Suppressor macrophage treated with lipopolysaccharide for 1 hour (primary cell): ENCODE results near the gene TACC2.
A peak's percentile ranks its signal among the peaks of the same experiment; 100 is the strongest.

Experiments
- DNase-seq, 3 donors: peaks; one replicate each; pipeline ENCODE4 v3.0.0-alpha.2; 2020 to 2022

Gene TACC2

GRCh38 chr10:122124808-122125207, 135.8 kb downstream of the TACC2 start:
- DNase-seq, result no peak

DNA sequence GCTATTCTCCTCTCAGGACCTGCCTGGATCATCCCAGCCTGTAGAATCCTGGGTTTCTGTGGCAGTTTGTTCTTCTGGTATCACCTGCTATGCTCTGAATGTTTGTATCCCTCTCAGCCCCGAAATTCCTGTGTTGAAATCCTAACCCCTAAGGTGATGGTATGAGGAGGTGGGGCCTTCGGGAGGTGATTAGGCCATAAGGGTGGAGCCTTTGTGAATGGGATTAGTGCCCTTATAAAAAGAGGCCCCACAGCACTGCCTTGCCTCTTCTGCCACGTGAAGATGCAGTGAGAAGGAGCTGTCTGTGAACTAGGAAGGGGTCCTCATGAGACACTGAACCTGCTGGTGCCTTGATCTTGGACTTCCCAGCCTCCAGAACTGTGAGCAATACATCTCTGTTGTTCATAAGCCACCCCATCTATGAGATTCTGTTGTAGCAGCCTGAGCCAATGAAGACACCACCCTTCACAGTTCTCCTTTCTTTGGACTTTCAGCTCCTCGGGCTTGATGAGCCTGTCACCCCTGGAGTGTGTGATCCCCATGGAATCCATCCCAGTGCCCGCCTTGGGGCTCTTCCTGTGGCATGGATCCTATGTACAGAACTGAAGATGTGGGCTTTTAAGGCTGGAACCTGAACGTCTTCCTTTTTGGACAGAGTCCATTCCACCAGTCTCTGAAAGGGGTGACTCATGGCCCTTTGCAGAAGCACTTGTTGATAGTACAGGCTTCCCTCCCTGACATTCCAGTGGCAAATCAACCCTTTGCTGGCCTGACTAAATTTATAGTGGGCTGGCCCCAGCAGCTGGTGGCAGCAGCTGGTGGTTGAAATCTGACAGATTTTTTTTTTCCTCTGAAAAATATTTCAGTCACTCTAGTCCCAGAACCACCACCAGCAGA, 138.0 kb downstream of the TACC2 start:
- DNase-seq, result no peak

GRCh38 chr10:122127943-122128342, 139.0 kb downstream of the TACC2 start:
- no peak for DNase-seq

GRCh38 chr10:122128357-122128756, 139.4 kb downstream of the TACC2 start:
- no peak for DNase-seq

- DNase-seq, result no peak
Measured at GRCh38 chr10:122130474-122131110, 141.6 kb downstream of the TACC2 start.

GRCh38 chr10:122132331-122132755, 143.4 kb downstream of the TACC2 start:
- no peak for DNase-seq

DNA sequence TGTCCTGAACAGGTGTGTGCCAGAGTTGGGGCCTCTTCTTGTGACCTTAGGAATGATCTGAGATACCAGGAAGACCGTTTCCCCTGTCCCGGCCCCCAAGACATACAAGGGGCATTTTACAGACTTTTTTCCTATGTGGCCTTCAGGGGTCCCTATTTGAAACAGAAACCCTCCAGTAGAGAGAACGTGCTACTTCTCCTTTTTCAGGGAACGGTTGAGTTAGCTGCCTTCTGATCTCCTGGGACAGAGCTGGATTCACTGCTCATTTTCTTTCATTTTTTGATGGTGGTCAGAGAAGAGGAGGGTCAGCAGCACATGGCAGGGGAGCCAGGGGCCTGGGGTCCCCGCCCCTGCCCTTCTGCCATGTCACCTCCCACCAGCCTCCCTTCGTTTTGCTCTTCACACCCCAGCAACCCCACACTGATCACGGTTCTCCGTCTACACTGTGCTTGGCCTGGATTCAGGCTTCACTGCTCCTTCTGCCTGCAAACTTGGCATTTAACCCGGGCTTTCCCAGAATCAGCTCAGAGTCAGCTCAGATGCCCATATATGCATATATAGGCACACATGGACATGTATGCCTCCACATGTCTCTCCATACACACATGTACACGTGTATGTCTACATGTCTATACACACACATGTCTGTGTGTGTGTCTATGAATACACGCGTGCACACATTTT, 144.1 kb downstream of the TACC2 start:
- no peak for DNase-seq

DNA sequence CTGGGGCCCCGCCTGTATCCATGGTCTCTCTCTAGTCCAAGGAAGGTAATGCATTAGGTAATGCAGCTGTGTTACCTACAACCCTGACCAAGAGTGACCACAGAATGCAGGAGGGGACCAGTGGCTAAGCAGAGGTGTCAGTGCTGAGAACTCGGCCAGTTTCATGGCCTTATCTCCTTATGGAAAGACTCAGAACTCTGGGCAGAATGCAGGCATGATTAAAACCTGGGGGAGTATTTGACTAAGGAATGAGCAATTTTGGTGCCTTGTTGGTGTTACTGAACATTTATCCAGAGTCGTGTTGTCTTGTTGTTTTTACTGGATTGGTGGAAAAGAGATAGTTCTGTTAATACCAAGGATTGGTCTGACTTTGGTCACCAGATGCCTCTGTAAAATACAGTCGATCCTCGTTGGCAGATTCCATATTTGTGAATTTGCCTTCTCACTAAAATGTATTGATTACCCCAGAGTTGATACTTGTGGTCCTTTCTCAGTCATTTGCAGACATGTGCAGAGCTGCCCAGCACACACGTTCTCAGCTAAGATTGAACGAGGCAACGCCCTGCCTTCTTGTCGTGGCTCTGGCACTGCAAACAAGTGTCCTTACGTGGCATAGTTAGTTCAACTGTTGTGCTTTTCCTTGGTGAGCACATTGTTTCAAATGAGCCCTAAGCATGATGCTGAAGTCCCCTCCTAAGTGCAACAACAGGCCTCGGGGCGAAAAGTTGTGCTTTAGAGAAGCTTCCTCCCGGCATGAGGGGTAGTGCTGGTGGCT, 146.5 kb downstream of the TACC2 start:
- no peak for DNase-seq

DNA sequence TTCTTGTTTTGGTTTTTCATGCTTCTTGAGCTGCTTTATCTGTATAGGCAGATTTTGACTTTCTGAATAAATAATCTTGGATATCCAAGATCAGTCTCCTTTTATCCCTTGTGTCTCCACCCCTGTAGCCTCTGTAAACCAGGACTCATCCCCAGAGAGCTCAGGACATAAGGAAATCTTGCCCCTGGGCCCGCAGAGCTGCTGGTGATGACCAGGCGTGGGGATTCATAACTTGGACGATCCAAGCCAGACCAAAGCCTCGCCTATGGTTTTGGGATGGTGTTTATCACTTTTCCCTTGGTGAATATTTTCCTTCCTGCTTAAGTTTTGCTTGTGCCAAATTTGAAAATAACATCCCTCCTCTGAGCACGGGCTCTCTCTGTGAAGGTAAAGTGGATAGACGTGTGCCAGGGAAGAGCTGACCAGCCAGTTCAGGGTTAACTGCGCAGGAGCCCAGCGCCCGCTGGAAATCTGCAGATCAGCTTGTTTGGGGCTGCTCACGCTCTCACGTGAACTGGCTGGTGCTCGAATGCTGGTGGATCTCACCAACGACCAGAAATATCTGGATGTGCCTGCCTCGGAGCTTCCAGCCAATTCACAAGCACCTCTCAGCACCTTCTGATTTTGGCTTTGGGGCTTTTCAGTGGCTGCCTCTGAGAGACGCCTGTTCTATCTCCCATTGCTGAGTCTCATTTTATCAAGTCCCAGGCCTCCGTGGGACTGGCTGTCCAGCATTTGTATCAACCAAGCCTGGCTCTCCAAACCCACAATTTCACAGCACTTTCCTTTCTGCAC, 150.1 kb downstream of the TACC2 start:
- no peak for DNase-seq

DNA sequence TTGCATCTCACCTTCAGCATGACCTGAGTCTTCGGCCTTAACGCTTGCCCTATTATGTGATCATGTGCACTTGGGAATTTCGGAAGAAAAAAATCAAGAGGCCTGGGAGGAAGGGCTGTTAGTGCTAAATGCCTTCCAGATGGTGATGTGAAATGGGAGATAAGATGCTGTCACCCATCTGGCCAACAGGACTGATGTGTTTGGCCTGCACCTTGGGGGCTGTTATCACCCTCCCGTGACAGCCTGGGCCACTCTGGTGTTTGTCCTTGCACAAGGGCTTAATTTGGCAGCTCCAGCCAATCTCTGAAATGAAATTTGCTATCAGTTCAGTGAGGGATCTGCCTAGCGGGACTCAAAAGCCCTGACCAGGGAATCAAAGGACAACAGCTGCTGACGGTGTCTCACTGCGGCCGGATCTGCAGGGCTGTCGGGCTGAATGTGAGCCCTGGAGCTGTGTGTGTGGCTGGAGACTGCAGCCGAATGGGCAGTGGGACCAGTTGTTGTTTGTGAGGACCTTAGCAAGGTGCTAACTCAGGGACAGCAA, 150.7 kb downstream of the TACC2 start:
- no peak for DNase-seq

DNA sequence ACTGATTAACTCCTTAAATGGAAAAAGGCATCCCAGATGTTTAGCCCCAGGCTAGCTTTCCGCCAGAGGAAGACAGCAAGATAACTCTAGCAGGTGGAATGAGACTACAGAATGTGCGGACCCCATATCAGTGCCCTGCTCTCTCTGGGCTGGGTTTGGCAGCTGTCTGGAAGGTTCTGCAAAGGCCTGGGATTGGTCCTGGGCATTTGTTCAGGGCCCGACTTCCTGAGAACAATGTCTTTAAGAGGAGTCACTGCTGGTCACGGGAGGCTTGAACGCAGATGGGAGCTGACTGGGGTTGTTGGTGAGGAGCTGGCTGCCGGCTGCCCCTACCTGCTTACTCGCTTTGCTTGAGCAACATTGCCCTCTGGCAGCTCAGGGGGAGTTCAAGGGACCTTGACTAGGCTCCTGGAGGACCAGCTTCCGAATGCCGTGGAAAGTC, 151.5 kb downstream of the TACC2 start:
- no peak for DNase-seq

GRCh38 chr10:122140941-122141623, 152.1 kb downstream of the TACC2 start:
- DNase-seq, result peak; percentile 61 to 71 (median 65)

- no peak for DNase-seq
Measured at GRCh38 chr10:122141821-122142640, 153.1 kb downstream of the TACC2 start.

DNA sequence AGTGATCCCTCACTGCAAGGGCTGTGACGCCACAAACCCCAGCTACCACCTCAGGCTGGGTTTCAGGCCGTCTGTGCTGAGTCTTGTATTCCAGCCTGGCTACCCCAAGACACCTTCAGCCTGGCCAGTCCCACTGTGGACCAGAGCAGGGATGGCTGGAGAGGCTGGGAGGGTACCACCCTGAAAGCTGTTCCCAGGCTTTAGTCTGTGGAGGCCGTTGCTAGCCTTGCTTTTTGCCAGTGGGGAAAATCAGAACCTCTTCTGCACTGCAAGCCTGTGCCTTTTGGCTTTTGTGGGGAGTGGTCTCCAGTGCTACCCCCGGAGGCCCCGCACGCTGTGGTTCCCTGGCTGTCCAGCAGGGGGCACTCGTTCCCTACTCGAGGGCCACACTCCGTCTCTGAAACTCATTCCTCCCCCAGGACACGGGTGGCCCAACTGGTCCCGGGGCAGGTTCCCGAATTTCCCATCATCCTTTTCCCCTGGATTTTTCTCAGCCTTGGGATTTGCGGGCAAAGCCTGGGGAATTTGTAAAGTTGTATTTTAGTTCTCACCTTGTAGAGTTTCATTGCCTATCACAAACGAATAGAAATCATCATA, 153.8 kb downstream of the TACC2 start:
- DNase-seq, result peak in 2 of 3 donors; percentile 26 to 44

DNA sequence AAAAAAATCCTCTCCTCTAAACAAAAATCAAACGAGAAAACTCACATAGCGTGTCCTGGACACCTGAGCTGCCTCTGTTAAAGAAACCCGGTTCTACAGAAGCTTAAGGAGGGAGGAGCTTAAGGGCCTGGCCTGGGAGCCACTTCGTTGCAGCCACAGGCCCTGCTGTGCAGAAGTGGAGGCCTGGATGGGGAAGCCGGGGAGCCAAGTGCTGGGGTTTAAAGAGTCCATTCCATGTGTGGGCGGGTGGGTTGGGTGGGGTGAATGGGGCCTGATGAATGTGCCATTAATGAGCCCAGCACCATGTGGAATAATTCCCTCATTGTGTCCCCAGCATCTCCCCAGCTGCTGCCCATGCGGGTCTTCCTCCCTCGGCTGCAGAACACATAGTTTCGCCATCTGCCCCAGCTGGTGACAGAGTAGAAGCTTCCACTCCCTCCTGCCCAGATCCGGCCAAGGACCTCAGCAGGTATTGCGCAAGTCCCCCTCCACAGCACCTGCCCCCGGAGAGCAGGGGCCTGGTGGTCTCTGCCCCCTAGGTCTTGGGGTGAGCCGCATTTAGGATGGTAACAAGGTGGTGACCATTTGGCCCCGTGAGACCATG, 154.4 kb downstream of the TACC2 start:
- no peak for DNase-seq

DNA sequence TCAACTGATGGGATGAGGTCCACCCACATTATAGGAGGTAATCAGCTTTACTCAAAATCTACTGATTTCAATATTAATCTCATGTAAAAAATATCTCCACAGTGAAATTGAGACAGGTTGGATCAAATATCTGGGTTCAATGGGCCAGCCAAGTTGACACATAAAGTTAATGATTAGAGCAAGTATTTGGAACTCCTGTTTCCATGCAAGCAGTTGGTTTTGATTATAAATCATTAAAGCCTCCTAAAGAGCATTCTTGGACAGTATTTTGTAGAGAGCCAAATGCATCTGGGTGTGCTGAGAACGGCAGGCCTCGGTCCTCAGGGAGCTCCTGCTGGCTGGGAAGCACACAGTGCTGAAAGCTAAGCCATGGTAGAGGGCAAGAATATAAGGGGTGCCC, 155.2 kb downstream of the TACC2 start:
- no peak for DNase-seq

DNA sequence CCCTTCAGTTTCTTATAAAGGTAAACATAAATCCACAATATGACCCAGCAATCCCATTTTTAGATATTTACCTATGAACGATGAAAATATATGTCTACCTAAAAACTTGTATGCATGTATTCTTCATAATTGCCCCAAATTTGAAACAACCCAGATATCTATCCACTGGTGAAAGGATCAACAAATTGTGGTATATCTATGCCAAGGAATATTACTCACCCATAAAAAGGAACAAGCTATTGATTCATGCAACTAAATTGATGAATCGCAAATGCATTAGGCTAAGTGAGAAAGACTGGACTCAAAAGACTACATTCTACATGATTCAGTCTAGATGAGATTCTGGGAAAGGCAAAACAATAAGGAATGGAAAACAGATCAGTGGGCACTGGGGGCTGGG, 156.2 kb downstream of the TACC2 start:
- no peak for DNase-seq

DNA sequence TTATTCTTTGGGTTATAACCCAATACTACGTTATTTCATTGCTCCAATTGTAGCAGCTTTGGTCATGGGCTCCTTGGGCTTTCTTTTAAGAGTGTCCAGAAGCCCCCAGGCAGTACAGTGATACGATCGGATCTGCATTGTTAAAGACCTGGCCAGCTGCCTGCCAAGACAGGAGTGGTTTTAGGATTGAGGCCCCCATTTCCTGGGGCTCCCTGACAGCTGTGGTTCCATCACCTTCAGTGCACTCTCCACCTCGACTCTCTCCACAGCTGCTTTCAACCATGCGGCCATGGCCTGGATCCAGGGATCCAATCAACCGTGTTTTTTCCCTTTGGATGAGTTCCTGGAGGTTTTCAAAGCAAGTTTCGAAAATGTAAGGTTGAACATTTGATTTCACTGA, 158.7 kb downstream of the TACC2 start:
- no peak for DNase-seq

DNA sequence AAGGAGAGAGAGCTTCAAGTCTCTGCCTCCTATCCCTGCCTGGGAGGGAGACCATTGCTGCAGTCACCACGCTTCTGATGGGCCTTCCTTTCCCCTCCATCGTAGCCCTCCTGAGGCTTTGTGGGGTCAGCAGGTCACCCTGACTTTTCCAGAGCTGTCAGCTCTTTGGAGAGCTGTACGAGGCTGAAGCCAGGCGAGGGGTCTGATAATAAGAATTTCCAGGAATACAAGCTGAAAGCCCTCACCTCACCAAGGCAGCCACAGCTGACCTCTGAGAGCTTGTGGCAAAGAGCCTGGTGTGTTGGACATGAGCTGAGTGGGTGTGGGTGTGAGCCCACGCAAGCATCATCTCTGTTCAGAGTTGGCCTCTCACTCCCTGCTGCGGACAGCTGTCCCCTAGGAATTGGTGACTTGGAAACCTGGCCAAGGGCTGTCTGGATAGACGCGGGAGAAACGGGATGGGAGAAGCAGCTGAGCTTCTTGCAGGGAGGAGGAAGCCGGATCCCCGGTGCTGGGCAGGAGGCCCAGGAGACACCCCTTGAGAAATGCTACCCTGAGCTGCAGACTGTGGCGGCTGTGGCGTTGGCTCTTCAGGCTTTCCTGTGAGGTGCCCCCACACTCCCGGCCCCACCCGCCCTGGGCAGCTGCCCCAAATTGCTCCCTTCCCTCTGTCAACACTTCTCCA, 160.1 kb downstream of the TACC2 start:
- no peak for DNase-seq
